H1 (cell line): Measurements from ENCODE around the gene ARGLU1.

ENCODE experiments used
- CTCF ChIP-seq, 3 experiments: IDR thresholded peaks; 1 replicate in 2 of 3; 2 replicates in 1 of 3; pipeline versions ENCODE4 v1.5.1 to v1.6.1; 2011; ENCODE audit warnings: low read length in 3 of 3, mild to moderate bottlenecking in 3 of 3, inconsistent platforms in 2 of 3, low read depth in 1 of 3, moderate library complexity in 1 of 3; ENCODE audit not compliant: insufficient read depth in 1 of 3; ENCODE audit errors: control extremely low read depth in 1 of 3
- EP300 ChIP-seq, 2 experiments: IDR thresholded peaks; 1 replicate in 1 of 2; 2 replicates in 1 of 2; pipeline ENCODE4 v1.6.1; 2011 to 2012; ENCODE audit warnings: low read depth in 2 of 2, low read length in 2 of 2, mild to moderate bottlenecking in 2 of 2, borderline replicate concordance in 1 of 2, inconsistent platforms in 1 of 2, moderate library complexity in 1 of 2
- JUND ChIP-seq: IDR thresholded peaks from 2 replicates; pipeline ENCODE4 v1.6.1; 2011; ENCODE audit warnings: mild to moderate bottlenecking, improper control_type of control experiment, low read length
- NRF1 ChIP-seq: IDR thresholded peaks from 2 replicates; pipeline ENCODE4 v1.6.1; 2011; ENCODE audit warnings: mild to moderate bottlenecking, low read depth, low read length, improper control_type of control experiment
- POLR2A ChIP-seq, 2 experiments: IDR thresholded peaks; 1 replicate in 1 of 2; 2 replicates in 1 of 2; pipeline ENCODE4 v1.6.1; 2011; ENCODE audit warnings: low read depth in 2 of 2, low read length in 2 of 2, mild to moderate bottlenecking in 2 of 2; ENCODE audit errors: control extremely low read depth in 1 of 2
- USF2 ChIP-seq: IDR thresholded peaks from 2 replicates; pipeline ENCODE4 v1.6.1; 2011; ENCODE audit warnings: low read length, improper control_type of control experiment

GRCh38 chr13:106534639-106535551 is 33.0 kb downstream of the ARGLU1 start:
- no peak for TF ChIP-seq JUND
- no peak for TF ChIP-seq CTCF (IDR thresholded peaks at IDR 0.05; ENCODE audit: control extremely low read depth in 1 of 3, insufficient read depth in 1 of 3, low read depth in 1 of 3, low read length in 3 of 3)
- no peak for TF ChIP-seq EP300 (IDR thresholded peaks at IDR 0.05; ENCODE audit: borderline replicate concordance in 1 of 2, low read depth in 2 of 2, low read length in 2 of 2)
- no peak for TF ChIP-seq POLR2A (IDR thresholded peaks at IDR 0.05; ENCODE audit: control extremely low read depth in 1 of 2, low read depth in 2 of 2, low read length in 2 of 2)
- no peak for TF ChIP-seq USF2
- TF ChIP-seq NRF1: no peak
